HG03378 (cell line): Measurements from ENCODE around the gene LINC01488.

Experiments
- ATAC-seq: cut with Tn5 transposase; IDR thresholded peaks from one replicate; pipeline ENCODE4 v1.9.1; 2021; ENCODE audit warnings: mild to moderate bottlenecking, moderate library complexity; ENCODE audit not compliant: unreplicated experiment

Gene LINC01488

DNA sequence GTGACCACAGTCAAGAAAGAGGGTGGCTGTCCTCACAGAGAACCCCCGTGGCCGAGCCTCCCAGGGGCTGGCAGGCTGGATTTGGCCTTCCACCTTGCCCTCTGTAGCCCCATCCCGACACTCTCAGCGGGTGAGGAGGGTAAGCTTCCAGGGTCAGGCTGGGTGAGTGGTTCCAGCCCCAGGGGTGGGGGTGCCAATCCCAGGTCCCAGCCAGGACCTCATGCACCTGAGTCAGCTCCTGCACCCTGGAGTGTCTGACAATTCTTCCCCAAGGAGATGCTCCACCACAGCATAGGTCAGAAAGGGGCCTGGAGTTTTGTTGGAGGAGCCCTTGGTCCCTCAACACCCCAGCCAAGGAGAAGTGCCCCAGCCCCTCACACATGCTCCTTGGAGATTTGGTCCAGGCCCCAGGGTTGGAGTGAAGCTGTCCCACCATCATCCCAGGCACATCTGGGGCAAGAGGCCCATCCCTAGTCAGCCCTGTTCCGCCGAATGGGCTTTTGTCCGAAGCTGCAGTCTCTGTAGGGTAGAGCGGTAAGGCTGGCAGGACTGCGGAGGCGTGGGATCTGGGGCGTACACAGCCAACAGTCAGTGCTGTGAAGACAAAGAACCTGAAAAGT is 8.4 kb downstream of the LINC01488 start:
- ATAC-seq = no peak

DNA sequence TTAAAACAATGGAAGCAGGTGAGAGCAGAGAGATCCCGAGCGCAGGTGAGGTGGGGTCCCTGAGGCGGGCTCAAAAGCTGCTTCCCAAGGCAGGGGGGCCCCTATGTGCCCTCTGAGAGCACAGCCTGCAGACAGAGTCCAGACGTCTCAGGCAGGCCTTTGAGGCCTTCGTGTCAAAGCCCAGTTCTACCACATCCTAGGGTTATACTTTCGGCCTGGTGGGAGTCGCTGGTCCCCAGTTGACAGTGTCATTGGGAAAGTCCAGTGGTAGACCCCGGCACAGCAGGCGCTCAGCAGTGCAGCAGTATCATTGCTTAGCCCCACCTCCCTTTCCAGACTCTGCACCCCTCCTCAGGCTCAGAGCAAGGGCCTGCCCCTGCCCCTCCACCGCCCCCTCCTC is 9.1 kb downstream of the LINC01488 start:
- no peak for ATAC-seq

DNA sequence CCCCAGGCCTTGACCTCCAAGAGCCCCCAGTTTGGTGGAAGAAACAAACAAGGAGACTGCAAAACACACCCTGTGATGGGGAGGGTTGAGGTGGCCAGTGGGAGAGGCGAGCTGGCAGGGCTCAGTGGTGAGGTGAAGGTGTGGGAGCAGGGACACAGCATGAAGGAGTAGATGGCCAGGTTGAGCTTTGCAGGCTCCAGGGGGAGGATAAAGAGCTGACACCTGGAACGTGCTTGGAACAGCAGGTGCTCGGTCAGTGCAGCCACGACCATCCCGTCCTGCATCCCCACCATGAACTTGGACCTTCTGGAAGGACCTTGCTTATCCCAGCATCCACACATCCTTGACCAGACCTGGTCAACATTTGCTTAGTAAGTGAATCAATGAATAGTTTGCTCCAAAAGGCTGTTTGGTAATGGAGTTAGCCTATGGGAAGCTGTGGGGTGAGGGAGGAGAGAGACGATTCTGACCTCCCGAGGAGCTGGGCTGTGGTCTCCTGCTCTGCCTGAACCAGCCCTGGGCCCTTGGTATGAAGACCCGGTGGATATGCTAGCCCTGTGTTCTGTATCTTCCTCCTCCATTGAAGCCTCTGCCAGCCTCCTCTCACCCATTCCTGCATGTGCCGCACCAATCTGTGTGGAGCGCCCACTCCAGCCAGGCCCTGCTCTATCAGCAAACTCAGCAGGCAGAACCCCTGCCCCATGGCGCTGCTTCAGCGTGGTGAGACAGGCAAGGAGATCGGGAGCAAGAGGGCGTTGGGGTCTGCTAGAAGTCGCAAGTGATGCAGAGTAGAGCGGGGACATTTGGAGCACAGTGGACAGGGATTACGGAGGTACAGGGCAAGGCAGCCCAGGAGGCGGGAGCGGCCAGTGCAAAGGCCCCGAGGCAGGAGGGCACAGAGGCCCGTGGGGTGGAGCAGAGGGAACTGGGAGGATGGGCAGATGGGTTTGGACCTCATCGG is 9.9 kb downstream of the LINC01488 start:
- no peak for ATAC-seq

DNA sequence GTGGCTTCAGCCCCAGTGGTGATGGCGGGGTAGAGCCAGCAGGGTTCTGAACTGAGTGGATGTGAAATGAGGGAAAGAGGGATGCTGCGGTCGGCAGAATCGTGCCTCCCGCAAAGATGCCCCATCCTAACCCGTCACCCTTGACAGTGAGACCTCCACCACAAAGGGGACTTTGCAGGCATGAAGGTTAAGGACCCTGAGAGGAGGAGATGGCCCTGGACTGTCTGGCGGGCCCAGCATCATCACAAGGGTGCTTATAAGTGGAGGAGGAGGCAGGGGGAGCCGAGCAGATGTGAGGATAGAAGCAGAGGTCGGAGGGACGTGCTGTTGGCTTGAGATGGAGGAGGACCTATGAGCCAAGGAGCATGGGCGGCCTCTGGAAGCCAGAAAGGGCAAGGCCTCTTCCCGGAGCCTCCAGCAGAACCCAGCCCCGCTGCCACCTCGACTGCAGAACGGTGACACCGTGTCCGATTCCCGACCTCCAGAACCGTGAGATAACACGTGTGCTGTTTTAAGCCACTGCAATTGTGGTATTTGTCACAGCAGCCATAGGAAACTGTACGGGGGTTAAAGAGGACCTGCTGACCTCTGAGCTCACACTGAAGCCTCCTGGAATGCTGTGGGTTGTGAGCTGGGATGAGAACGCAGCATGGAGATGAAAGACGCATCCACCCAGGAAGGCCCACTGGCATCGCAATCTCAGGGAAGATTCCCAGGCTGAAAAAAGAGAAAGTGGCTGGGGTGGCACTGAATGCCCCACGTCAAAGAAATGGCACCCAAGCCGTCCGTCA is 10.9 kb downstream of the LINC01488 start:
- ATAC-seq = no peak

DNA sequence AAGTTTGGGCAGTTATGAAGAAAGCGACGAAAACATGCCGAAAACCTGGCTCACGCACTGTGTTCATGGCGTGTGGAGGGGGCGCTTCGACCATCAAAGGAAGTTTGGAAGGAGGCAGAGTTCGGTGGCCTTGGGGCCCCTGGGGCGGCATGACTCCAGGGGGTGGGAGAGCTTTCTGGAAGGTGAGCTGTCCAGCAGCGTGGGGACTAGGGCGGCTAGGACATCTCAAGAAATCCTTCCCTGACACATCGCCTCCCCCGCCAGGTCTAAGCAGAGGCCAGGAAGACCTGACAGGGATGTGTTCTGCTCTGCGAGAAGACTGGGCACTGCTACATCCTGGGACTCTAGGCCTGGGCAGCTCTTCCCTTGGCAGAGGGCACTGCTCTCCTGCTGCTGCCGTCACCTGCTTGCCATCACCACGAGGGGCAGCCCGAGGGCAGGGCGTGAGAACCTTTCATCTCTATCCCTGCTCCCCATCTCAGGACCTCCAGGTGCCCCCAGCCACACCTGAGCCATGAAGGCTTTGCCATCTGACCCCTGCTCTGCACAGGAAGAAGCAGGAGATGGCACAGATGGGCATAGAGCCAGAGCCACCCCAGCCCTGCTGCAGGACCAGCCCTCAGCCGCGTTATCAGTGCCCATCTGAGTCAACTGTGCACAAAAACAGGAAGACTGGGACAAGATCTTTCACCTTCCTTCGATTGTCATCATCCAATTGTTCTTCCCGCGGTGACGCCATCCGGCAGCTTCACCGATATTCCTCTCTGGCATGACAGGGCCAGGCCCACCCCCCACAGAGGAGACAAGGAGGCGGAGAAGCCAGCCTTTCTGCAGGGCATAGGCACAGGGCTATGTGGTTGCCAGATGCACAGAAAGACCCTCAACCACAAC is 12.7 kb downstream of the LINC01488 start:
- ATAC-seq = no peak

DNA sequence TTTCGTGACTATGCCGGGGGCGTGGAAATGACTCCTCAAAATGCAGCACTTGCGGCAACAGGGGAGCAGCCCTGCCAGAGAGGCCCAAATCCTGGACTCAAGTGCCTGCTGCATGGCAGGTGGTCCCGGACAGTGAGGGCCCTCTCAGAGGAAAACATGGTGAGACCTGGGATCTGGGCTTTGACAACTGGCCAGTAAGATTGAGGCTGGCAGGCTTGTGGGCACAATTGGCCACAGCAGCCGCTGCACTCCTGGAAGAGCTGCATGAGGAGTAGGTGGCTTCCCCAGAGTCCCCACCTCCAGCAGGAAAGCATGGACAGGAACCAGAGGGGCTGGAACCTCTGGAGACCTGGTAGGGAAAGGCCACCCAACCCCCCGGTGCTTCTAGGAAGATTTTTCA is 13.4 kb downstream of the LINC01488 start:
- no peak for ATAC-seq

DNA sequence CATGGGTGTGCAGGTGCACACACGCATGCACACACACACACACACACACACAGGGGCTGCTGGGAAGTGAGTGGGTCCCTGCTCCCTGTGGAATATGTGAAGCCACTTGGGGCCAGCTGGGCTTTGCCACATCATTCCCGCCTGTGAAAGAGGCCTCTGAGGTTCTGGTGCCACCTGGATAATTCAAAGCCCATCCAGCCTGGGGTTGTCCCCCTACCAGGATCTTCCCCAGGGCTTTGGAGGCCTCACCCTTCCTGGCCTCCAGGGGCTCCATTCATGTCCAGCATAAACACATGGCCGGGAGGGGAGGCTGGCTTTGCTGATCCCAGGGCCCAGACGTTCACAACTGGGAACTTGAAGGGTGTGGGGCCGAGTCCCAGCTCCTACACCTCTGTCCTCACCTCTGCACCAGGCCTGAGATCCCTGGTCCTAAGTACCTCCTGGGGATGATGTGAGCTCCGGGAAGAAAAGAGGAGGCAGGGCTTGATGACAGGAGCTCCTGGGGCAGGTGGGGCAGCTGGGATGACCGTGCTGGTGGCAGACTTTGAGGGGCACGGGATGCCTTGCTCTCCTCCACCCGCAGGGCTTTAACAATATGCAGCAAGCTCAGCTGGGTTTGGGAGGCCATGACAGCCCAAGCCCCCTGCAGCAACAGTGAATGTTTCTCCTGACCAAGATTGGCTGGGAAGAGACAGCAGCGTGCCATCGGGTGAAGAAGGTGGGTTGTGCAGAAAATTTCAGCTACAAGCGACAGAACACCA is 14.2 kb downstream of the LINC01488 start:
- ATAC-seq = no peak

DNA sequence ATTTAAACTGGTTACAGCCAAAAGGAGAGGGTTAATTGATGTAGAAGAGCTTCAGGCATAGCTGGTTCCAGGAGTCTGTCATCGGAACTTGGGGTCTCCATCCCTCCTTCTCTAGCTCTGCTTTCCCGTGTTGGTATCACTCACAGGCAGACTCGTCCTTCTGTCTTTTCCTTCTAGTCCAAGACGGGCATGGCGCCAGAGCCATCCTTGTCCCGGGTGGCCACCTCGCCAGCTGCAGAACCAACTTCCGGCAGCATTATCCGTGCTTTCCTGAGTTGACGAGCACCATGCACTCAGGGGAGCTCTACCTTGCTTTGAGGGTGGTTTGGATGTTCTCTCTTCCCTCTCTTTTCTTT is 14.7 kb downstream of the LINC01488 start:
- ATAC-seq = no peak

DNA sequence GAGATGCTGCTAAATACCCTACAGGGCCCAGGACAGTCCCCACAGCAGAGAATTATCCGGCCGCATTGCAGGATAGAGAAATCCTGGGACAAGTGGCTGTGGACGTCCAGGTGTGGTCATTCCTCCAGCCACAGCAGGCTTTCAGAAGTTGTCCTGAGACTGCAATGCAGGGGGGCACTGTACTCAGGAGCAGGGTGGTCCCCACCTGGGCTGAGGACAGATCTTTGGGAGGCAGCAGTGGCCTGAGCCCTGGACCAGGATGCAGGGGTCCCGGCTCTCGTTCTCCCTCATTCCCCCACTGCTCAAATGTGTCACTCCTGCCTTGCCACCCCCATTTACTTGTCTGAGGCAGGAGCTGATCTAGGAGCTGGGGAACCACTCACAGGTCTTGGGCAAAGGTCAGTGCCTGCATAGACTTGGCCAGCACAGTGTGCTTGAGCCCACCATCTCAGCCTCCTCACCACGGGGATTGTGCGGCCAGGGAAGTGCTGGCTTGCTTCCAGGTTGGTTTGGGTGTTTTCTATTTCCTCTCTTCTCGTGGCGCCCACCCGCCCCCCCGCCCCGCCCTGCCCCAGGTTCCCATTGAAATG is 15.3 kb downstream of the LINC01488 start:
- ATAC-seq = no peak

DNA sequence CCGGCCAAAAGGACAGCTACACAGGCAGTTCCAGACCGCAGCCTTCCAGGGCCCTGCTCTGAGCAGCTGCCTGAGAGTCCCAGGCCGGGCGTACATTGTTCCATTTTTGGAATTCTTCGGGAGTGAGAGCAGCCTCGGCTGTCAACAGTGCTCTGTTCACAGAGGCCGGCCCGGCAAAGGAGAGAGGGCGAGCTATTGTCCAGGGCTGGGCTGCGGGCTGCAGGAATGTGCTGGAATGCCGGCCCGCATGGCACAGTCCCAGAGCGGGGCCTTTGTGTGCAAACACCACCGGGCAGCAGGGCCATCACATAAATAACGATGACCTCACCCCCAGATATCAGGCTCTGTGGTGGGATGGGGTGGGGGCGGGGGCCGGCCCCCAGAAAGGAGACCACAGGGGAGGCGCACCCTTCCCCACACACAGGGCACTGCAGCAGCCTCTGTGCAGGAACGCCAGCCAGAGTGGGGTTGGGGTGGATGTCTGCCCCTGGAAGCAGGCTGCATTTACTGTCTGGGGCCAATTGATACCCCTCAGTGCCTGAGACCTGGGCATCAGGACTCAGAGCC is 15.8 kb downstream of the LINC01488 start:
- ATAC-seq = no peak

DNA sequence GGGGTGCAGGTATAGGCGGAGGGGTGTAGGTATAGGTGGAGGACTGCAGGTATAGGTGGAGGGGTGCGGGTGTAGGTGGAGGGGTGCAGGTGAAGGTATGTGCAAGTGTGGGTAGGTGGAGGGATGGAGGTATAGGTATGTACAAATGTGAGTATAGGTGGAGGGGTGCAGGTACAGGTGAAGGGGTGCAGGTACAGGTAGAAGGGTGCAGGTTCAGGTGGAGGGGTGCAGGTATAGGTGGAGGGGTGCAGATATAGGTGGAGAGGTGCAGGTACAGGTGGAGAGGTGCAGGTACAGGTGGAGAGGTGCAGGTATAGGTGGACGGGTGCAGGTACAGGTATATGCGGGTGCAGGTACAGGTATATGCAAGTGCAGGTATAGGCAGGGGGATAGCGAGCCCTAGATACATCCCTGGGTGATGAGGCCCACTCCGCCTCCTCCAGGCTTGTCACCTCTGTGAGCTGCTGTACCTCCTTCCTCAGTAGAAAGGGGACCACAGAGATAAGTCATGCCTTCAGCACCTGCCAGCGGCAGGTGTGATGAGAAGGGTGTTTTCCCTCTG is 17.2 kb downstream of the LINC01488 start:
- ATAC-seq = no peak

DNA sequence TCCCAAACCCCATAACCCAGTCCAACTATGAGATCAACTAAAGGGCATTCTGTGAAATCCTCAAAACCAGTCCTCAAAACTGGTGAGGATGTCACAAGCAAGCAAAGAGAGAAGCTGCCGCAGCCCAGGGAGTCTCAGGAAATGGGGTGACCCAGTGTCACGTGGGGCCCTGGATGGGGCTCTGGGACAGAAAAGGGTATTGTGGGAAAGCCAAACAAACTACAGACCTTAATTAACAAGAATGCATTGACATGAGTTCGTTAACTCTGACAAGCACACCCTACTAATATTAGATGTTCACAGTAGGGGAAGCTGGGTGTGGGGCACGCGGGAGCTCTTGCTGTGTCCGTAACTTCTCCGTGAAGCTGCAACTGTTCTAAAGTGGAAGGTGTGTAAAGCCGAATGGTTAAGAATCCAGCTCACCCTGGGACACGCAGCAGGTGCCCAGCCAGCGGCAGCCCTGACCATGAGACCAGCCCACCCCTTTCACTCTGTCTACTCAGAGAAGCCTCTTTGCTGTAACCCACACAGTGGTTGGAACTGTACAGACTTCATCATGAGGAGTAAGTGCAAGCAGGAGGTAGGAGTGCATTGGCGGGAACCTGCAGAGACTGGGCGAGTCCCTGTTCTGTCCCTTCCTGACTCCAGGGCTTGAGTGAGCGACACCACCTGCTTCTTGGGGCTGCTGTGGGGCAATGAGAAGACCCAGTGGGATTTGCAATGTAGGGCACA is 17.9 kb downstream of the LINC01488 start:
- no peak for ATAC-seq

DNA sequence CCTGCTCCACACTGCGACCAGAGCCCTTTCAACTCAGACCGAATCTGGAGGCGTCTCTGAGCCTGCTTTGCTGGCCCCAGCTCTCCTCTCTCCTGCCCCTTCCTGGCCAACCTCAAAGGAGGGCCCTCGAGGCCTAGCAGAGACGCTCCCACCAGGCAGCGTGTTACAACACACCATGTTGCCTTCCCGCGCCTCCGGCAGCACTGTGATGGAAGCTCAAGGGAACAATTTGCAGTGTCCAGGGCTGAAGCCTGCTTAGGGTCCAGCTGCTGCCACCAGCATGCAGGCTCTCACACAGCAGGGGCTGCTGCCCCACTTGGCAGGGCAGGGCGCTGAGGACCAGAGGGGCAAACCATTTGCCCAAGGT is 18.4 kb downstream of the LINC01488 start:
- ATAC-seq = no peak

DNA sequence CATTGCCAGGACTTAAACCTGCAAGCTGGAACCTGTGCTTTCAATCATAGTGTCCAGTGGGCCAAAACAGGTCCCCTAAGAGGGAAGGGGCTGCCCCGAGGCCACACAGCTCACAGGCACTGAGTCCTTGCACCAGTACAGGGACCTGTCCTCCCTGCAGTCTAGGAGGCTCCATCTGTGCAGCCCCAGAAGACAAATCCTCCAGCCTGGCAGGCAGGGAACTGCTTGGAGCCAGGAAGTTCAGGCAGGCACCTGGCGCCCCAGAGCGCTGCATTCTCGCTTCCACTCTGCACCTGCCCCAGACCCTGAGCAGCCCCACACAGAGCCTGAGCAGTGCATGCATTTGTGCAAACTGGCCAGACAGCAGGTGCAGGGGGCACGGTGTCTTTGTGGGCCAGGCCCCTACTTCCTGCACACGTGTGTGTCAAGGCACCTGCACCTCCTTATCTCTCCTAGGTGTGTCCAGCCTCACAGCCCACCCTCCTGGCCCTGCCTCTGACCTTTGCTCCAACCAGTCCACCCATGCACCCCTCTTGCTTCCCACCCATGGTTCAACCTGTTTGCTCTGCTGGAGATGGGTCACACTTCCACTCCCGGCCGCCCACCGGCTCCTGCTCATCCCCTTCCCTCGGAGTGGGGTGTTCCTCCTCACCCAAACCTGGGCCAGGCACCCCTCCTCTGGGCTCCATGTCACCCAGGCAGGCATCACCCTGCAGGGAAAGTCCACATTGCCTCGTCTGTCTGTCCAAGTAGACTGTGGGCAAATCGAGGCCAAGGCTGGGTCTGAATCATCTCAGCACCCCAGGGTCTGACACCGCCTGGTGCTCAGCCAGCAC is 19.0 kb downstream of the LINC01488 start:
- ATAC-seq = no peak

DNA sequence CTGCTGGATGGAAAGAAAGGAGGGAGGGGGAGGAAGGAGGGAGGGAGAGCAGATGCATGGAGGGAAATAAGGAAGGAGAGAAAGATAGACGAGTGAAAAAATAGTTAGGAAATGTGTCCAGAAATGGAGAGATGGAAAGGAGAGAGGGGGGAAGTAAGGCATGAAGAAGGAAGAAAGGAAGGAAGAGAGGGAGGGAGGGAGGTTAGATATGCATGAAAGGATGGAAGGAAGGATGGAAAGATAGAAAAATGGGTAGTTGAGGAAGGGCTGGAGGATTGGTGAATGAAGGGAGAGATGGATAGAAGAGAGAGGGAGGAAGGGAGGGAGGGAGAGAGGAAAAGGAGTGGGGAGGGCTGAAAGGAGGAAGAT is 19.6 kb downstream of the LINC01488 start:
- ATAC-seq = no peak

DNA sequence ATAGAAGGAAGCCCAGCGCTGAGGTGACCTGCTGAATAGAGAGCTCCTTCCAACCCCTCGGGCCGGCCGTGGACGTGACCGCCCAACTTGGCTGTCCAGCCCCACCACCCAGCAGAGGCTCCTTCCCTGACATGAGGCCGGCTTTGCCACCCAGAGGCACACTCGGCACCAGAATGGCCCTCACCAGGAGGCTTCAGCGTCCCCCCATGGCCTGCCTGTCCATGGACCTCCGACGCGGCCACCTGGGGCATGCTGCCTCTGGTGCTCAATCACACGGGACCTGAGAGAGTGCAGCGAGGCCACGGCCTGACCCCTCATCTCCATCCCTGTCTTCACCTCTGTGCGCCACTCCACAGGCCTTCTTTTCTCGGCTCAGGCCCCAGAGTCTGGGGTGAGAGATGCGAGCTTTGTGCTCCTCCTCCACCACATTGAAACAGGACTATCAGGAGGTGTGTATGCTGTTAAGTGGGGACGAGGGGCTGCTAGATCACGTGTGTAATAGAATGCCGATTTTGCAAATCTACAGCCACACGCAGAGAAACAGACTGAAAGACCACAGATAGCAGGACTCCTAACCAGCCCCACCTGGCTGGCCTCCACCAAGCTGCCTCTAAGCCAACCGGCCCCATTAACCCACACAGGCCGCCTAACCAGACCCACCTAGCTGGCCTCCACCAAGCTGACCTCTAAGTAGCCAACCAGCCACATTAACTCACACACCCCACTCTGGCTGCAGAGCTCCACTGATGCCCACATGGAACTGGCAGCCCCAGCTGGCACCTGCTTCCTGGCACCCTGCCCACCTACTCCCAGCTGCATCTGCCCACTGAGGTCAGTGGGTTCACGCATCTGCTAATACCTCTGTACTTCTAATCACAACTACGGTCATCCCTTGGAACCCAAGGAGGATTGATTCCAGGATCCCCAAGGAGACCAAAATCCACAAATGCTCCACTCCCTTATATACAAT is 20.7 kb downstream of the LINC01488 start:
- ATAC-seq = no peak
